Esophagus (tissue), 2 donors: Measurements from ENCODE around the gene PLXNA2. TPM values are rescaled to one million over a fixed set of nuclear protein-coding genes. Genes with fewer than 3 reads are reported as not detected.

ENCODE experiments used
- H3K27ac ChIP-seq, 2 donors: one replicate each; pipeline ENCODE4 v1.5.1; 2013; ENCODE audit warnings: low read depth in 2 of 2, mild to moderate bottlenecking in 2 of 2, inconsistent platforms in 1 of 2, low read length in 1 of 2, moderate library complexity in 1 of 2
- H3K27me3 ChIP-seq, 2 donors: one replicate each; pipeline ENCODE4 v1.6.1; 2013; ENCODE audit warnings: low read length in 2 of 2, control low read depth in 1 of 2, mild to moderate bottlenecking in 1 of 2; ENCODE audit not compliant: insufficient read depth in 2 of 2, control insufficient read depth in 1 of 2
- H3K36me3 ChIP-seq, 2 donors: one replicate each; pipeline ENCODE4 v1.6.1; 2013; ENCODE audit warnings: low read length in 1 of 2; ENCODE audit not compliant: control insufficient read depth in 2 of 2, insufficient read depth in 2 of 2
- H3K4me1 ChIP-seq, 2 donors: one replicate each; pipeline ENCODE4 v1.6.1; 2013; ENCODE audit warnings: low read length in 1 of 2; ENCODE audit not compliant: control insufficient read depth in 2 of 2, insufficient read depth in 2 of 2
- H3K4me3 ChIP-seq, 2 donors: one replicate each; pipeline ENCODE4 v1.5.1; 2013; ENCODE audit warnings: low read length in 2 of 2, mild to moderate bottlenecking in 2 of 2, low read depth in 1 of 2, moderate library complexity in 1 of 2
- H3K9me3 ChIP-seq, 2 donors: one replicate each; pipeline ENCODE4 v1.6.1; 2013; ENCODE audit warnings: mild to moderate bottlenecking in 2 of 2, low read depth in 1 of 2, low read length in 1 of 2, moderate library complexity in 1 of 2; ENCODE audit not compliant: control insufficient read depth in 2 of 2, insufficient read depth in 1 of 2
- WGBS, 2 donors: extraction: QIAGEN DNeasy Blood & Tissue Kit; methylation state at CpG; one replicate each; pipeline ENCODE4 v1.1.7; 2013; 5-methylcytosine and 5-hydroxymethylcytosine counted together
- polyA plus RNA-seq, 2 donors: library from polyadenylated mRNA; stranded (reverse); fragments of 200-250 nt; gene quantifications; one replicate each; pipeline ENCODE4 v1.2.3, GENCODE V29; 2013
- donor health status: healthy with polysubstance abuse.
- donor health status: Bipolar disorder and iron deficiency.

PLXNA2 gene
- polyA plus RNA-seq, 2 donors: 12.6 to 25.5 TPM

DNA sequence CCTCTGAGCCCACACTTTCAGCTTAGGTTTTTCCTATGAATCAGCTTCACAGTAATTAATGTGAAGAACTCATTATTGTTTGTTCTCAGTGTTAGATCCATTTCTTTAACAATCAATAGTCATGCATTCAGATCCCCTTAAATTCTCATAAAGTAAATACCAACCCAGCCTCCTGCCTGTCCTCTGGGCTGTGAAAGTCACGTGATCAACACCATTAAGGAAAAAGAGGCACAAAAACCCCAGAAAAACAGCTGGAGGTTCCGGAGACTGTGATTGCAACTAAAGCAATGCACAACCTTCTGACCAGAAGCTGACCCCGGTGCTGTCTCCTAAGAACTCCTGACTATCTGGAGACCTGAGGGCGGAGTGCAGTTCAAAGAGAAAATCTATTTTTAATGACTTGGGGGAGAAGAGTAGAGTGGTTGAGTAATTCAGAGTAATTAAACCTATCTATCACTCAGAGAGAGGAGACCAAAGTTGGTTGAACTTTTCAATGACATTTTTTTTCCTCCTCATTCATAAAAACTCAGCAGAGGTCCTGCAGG, 132.5 kb downstream of the PLXNA2 start:
- Histone ChIP-seq H3K4me1 (peaks cover 0 to 3% of the 10 kb centered on the region in 2 donors), H3K27me3 (no peaks in the 10 kb centered on the region), H3K27ac (no peak overlapping the region), H3K36me3 (peaks cover 0 to 6% of the 10 kb centered on the region in 2 donors), H3K9me3 (no peaks in the 10 kb centered on the region), H3K4me3 (no peak overlapping the region)
- WGBS, 2 donors: 78 to 83% methylated on average over 4 of the region's 4 CpGs

DNA sequence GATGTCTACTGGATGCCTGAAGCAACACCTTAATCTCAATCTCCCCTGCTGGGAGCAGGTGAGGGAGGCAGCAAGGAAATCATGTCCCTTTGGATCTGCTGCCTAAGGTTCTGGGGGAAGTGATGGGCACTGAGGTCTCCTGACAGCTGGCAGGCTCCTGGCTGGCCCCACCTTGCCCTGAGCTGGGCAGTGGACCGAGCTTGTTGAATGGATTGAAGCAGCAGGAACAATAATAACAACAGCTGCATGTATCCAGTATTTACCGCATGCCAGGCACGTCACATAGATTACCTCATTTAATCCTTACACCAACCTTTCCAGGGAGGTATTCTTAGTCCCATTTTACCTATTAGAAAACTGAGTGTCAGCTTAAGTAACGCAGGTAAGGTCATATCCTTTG, 133.9 kb downstream of the PLXNA2 start:
- no peak overlapping the region for H3K4me3 ChIP-seq
- no peak overlapping the region for H3K27ac ChIP-seq
- 80 to 83% methylated on average over 4 of the region's 4 CpGs for WGBS, 2 donors
- no peaks in the 10 kb centered on the region for H3K27me3 ChIP-seq
- peaks cover 0 to 8% of the 10 kb centered on the region in 2 donors for H3K36me3 ChIP-seq
- peaks cover 0 to 3% of the 10 kb centered on the region in 2 donors for H3K4me1 ChIP-seq
- H3K9me3 ChIP-seq: no peaks in the 10 kb centered on the region

DNA sequence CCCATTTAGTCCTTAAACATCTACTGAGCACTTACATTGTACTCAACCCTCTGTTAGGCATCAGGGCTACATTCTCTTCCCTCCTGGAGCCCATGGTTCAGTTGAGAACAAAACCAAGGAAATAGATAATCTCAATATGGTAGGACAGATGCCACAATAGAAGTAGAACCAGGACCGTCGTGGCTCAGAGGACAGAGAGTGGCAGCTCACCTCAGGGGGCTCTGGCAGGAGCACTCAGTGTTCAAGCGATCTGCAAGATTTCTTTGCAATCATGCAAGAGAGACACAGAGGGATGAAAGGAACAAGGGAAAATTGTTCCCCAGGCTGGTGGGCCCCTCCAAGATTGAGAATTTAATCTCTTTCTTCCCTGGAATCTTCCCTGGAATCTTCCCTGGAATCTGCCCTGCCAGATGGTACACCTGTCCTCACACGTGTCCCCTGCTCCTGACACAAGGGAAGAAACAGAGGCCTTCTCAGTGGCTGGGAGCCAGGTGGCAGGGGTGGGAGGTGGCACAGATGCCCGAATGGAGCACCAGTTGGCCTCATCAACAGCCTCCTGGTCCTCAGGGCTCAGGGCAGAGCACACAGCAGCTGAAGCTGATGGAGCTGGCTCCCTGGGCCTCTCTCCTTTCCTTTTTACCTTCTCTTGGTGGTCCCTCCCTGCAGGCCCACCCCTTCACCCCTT, 135.4 kb downstream of the PLXNA2 start:
- H3K4me3 ChIP-seq: no peak overlapping the region
- 87 to 89% methylated on average over 5 of the region's 5 CpGs for WGBS, 2 donors
- H3K27me3 ChIP-seq: no peaks in the 10 kb centered on the region
- H3K9me3 ChIP-seq: no peaks in the 10 kb centered on the region
- H3K4me1 ChIP-seq: peaks cover 0 to 3% of the 10 kb centered on the region in 2 donors
- H3K36me3 ChIP-seq: peaks cover 0 to 9% of the 10 kb centered on the region in 2 donors
- H3K27ac ChIP-seq: no peak overlapping the region

DNA sequence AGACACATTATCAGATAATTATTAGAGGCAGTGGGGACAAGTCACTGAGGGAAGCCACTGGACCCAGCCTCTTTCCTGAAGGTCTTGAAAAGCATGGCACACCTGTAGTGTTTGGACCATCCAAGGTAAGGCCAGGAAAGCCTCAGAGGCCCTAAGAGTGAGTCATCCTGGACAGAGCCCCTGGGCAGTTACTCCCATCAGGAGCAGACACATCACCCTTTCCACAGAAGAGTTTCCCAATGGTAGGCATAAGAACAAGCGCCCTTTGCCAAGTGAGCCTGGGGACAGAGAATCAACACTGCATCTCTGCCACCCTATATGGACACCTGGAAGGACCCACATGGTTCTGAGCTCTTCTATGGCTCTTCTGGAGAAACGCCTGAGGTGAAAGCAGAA, 136.0 kb downstream of the PLXNA2 start:
- no peaks in the 10 kb centered on the region for H3K9me3 ChIP-seq
- H3K36me3 ChIP-seq: peaks cover 0 to 11% of the 10 kb centered on the region in 2 donors
- H3K4me1 ChIP-seq: peaks cover 0 to 3% of the 10 kb centered on the region in 2 donors
- H3K27me3 ChIP-seq: no peaks in the 10 kb centered on the region
- no peak overlapping the region for H3K27ac ChIP-seq
- no peak overlapping the region for H3K4me3 ChIP-seq
- WGBS, 2 donors: 87 to 89% methylated on average over 2 of the region's 2 CpGs

DNA sequence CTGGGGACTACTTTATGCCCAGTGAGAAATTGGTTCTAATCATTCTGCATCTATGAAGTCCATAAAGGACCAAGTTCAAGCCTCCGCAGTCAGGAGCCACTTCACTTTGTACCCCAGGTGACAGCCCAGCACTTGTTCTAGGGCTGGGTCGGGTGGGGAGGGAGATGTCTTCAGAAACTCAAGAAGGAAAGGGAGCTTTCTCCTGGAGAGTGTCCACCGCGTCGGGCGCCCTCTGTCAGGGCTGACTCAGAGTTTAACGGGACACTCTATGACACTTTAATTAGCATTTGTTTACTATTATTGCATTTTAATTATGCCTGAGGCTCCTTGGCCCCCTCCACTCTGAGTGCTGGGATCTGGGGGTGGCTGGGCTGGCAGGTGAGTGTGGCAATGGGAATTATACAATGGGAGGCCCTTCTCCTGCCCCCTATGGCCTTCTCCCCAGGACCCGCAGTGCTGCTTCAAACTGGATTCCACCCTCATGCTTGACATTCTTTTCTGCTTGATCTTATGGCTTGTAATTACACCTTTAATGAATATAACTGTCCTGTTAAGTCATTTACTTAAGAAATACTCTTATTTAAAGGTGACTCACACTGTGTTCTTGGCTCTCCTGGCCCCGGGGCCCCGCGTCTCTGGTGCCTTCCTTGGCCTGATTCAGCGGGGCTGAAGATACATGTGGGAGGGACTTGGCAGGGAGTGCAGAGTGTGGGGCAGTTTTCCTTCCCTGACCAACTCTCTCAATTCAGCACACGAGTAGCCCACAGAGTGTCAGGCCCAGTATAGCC, 136.6 kb downstream of the PLXNA2 start:
- no peak overlapping the region for H3K4me3 ChIP-seq
- WGBS, 2 donors: 61 to 65% methylated on average over 13 of the region's 13 CpGs

DNA sequence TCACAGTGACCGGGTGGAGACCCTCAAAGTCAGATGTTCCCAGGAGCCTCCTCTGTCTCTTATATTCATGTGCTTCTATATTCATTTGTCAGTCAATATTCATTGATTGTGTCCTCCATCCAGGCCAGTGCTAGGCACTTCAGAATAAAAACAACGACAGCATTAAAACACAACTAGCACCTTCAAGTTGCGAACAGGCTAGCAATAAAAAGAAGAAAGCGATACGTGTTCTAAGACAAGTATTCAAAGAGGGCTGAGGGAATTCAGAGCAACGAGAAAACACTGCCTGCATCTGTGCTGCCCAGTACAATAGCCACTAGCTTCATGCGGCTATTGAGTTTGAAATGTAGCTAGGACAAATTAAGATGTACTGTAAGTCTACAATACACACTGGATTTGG, 138.0 kb downstream of the PLXNA2 start:
- no peak overlapping the region for H3K27ac ChIP-seq
- no peaks in the 10 kb centered on the region for H3K9me3 ChIP-seq
- WGBS, 2 donors: 88 to 91% methylated on average over 7 of the region's 7 CpGs
- no peak overlapping the region for H3K4me3 ChIP-seq
- H3K36me3 ChIP-seq: peaks cover 0 to 13% of the 10 kb centered on the region in 2 donors
- H3K4me1 ChIP-seq: peaks cover 0 to 3% of the 10 kb centered on the region in 2 donors
- no peaks in the 10 kb centered on the region for H3K27me3 ChIP-seq

More for the DNA sequence above, 136.6 kb downstream of the PLXNA2 start:
- H3K9me3 ChIP-seq: no peaks in the 10 kb centered on the region
- no peaks in the 10 kb centered on the region for H3K27me3 ChIP-seq
- no peak overlapping the region for H3K27ac ChIP-seq
- H3K36me3 ChIP-seq: peaks cover 0 to 13% of the 10 kb centered on the region in 2 donors
- peaks cover 0 to 3% of the 10 kb centered on the region in 2 donors for H3K4me1 ChIP-seq

DNA sequence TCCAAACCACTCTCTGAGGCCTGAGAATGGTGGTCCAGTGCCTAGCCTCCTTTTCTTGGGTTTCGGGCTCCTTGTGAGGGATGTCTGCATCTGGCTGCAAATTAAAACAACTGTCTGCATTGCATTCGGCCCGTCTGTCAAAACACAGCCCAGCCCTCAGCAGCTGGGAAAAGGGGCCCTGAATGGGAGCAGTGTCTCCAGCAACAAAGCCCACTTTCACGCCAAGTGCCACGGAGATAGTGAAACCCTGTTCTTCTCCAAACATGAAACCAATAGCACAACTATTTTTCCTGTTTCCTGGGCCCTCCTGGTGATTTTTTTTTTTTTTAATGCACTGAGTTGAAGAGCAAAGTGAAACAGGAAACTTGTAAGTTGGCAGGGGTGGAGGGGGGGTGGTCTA, 138.4 kb downstream of the PLXNA2 start:
- no peaks in the 10 kb centered on the region for H3K9me3 ChIP-seq
- H3K36me3 ChIP-seq: peaks cover 0 to 13% of the 10 kb centered on the region in 2 donors
- H3K4me1 ChIP-seq: peaks cover 0 to 3% of the 10 kb centered on the region in 2 donors
- no peak overlapping the region for H3K4me3 ChIP-seq
- H3K27me3 ChIP-seq: no peaks in the 10 kb centered on the region
- H3K27ac ChIP-seq: no peak overlapping the region
- WGBS, 2 donors: 73 to 81% methylated on average over 5 of the region's 5 CpGs

DNA sequence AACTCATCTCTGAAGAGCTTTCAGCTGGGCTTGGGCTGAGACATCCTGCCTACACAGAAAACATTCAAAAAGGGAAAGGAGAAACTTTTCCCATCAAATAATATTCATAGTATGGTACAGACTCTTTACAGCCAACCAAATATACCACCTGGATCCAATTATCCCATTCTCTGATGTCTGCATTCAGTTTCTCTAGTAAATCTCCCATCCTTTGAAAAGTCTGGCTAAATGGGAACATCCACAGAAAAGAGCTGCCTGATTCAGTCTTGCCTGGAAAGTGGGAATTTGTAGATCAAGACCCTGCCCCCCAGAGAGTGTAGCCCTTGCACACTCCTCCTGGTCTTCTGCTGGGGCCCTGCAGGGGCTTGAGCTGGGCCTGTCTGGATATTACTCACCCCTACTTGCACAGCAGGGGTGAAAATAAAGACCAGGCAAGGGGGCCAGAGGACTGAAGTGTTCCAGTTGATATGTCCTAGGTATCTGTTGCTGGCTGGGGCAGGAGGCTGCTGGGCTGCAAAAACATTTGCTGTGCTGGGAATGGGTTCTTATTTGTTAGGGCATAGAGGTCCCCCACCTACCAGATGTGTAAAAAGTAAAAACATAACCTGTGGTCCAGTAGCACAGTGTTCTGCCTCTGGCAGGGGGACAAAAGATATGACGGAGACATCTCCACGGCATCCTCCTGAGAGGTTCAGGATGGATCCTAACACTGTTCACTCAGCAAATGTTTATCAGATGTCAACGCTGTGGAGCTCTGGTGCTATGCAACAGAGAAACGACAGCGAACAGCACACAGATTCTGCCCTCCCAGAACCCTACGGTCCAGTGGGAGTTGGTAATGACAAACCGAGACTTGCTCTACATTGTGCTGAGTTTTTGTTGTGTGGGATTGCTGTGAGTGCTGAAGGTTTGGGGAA, 140.3 kb downstream of the PLXNA2 start:
- Histone ChIP-seq H3K27me3 (no peaks in the 10 kb centered on the region), H3K4me3 (no peak overlapping the region), H3K36me3 (peaks cover 0 to 9% of the 10 kb centered on the region in 2 donors), H3K4me1 (peaks cover 0 to 3% of the 10 kb centered on the region in 2 donors), H3K9me3 (no peaks in the 10 kb centered on the region), H3K27ac (no peak overlapping the region)
- 87 to 90% methylated on average over 7 of the region's 7 CpGs for WGBS, 2 donors
